Measurements from ENCODE around the gene TEX53.

Gene TEX53

DNA sequence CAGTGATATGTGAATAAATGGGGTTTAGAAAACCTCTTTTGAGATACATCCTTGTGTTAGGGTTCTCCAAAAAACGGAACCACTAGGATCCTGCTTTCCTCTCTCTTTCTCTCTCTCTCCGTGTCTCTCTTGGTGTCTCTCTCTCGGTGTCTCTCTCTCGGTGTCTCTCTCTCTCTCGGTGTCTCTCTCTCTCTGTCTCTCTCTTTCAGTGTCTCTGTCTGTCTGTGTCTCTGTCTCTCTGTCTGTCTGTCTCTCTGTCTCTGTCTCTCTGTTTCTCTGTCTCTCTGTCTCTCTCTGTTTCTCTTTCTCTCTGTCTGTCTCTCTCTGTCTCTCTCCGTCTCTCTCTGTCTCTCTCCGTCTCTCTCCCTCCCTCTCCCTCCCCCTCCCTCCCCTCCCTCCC is 32.2 kb upstream of the TEX53 start:
- Histone ChIP-seq H3K9ac (ENCODE audit: low read depth, low read length, poor library complexity, severe bottlenecking) (no peak overlapping the region), H3K4me3 (ENCODE audit: low read length, poor library complexity, severe bottlenecking) (no peak overlapping the region), H3K9me2 (replicated peaks; ENCODE audit: low read depth, low read length) (no peaks in the 10 kb centered on the region), H4K20me1 (ENCODE audit: insufficient read depth, low read length, poor library complexity, severe bottlenecking) (no peaks in the 10 kb centered on the region), H3K4me2 (ENCODE audit: low read depth, low read length, poor library complexity, severe bottlenecking) (no peak overlapping the region), H3K9me3 (ENCODE audit: insufficient read depth, low read depth, low read length) (no peaks in the 10 kb centered on the region), H3F3A (ENCODE audit: low read depth) (no peaks in the 10 kb centered on the region), H3K27me3 (ENCODE audit: insufficient read depth, low read length, poor library complexity, severe bottlenecking) (no peaks in the 10 kb centered on the region), H3K79me2 (ENCODE audit: insufficient read depth, low read length) (no peaks in the 10 kb centered on the region), H2AFZ (ENCODE audit: low read length) (no peak overlapping the region), H3K36me3 (ENCODE audit: insufficient read depth, low read length) (no peaks in the 10 kb centered on the region), H3K4me1 (ENCODE audit: insufficient read depth, low read length, poor library complexity, severe bottlenecking) (no peaks in the 10 kb centered on the region)
- TF ChIP-seq, protein P1, sequence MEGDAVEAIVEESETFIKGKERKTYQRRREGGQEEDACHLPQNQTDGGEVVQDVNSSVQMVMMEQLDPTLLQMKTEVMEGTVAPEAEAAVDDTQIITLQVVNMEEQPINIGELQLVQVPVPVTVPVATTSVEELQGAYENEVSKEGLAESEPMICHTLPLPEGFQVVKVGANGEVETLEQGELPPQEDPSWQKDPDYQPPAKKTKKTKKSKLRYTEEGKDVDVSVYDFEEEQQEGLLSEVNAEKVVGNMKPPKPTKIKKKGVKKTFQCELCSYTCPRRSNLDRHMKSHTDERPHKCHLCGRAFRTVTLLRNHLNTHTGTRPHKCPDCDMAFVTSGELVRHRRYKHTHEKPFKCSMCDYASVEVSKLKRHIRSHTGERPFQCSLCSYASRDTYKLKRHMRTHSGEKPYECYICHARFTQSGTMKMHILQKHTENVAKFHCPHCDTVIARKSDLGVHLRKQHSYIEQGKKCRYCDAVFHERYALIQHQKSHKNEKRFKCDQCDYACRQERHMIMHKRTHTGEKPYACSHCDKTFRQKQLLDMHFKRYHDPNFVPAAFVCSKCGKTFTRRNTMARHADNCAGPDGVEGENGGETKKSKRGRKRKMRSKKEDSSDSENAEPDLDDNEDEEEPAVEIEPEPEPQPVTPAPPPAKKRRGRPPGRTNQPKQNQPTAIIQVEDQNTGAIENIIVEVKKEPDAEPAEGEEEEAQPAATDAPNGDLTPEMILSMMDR (conservative IDR thresholded peaks at IDR 0.05; ENCODE audit: low read length) = no peak
- no peak for TF ChIP-seq EZH2phosphoT487 (IDR thresholded peaks at IDR 0.05; ENCODE audit: borderline replicate concordance)

DNA sequence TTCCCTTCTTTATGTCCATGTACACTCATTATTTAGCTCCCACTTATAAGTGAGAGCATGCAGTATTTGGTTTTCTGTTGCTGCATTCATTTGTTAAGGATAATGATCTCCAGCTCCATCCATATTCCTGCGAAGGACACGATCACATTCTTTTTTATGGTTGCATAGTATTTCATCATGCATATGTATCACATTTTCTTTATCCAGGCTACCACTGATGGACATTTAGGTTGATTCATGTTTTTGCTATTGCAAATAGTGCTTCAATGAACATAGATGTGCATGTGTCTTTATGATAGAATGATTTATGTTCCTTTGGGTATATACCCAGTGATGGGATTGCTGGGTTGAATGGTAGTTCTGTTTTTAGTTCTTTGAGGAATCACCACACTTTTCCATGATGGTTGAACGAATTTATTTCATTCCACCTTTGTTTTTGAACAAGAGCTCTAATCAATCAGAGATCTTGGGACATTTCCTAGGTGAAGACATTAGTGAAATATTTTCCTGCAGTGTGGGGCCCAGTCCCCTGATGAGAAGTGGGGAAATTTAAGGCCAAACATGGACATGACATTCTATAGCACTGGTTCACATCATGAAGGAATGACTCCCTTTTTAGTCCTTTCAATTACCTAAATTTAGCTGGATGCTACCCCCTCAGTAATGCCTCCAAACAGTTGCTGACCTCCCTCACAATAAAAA is 31.5 kb upstream of the TEX53 start:
- TF ChIP-seq, protein P1 (conservative IDR thresholded peaks at IDR 0.05; ENCODE audit: low read length) = no peak
- no peak for TF ChIP-seq EZH2phosphoT487 (IDR thresholded peaks at IDR 0.05; ENCODE audit: borderline replicate concordance)
- no peaks in the 10 kb centered on the region for H3F3A ChIP-seq (ENCODE audit: low read depth)
- no peak overlapping the region for H3K4me3 ChIP-seq (ENCODE audit: low read length, poor library complexity, severe bottlenecking)
- H2AFZ ChIP-seq (ENCODE audit: low read length) = no peak overlapping the region
- no peaks in the 10 kb centered on the region for H3K4me1 ChIP-seq (ENCODE audit: insufficient read depth, low read length, poor library complexity, severe bottlenecking)
- no peaks in the 10 kb centered on the region for H3K9me2 ChIP-seq (replicated peaks; ENCODE audit: low read depth, low read length)
- H3K4me2 ChIP-seq (ENCODE audit: low read depth, low read length, poor library complexity, severe bottlenecking) = no peak overlapping the region
- H3K27me3 ChIP-seq (ENCODE audit: insufficient read depth, low read length, poor library complexity, severe bottlenecking) = no peaks in the 10 kb centered on the region
- no peak overlapping the region for H3K9ac ChIP-seq (ENCODE audit: low read depth, low read length, poor library complexity, severe bottlenecking)
- H3K79me2 ChIP-seq (ENCODE audit: insufficient read depth, low read length) = no peaks in the 10 kb centered on the region
- no peaks in the 10 kb centered on the region for H3K9me3 ChIP-seq (ENCODE audit: insufficient read depth, low read depth, low read length)
- H3K36me3 ChIP-seq (ENCODE audit: insufficient read depth, low read length) = no peaks in the 10 kb centered on the region
- no peaks in the 10 kb centered on the region for H4K20me1 ChIP-seq (ENCODE audit: insufficient read depth, low read length, poor library complexity, severe bottlenecking)

DNA sequence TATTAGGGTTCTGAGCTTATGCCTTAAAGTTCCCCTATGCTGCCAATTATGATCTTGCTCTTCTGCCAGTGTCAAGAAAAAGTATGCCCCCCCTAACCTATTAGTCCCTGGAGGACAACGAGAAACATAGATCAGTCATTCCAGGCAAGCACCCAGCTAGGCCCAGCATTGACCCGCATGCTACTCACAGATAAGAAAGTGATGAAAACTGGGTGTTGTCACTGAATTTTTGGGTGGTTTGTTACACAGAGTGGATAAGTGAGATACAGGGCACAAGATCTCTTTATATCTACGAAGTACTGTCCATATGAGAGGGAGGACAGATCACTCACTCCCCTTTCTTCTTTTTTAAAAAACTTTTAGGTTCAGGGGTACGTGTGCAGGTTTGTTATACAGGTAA is 30.8 kb upstream of the TEX53 start:
- H3K9me2 ChIP-seq (replicated peaks; ENCODE audit: low read depth, low read length) = no peaks in the 10 kb centered on the region
- H3K9ac ChIP-seq (ENCODE audit: low read depth, low read length, poor library complexity, severe bottlenecking) = no peak overlapping the region
- H3K4me2 ChIP-seq (ENCODE audit: low read depth, low read length, poor library complexity, severe bottlenecking) = no peak overlapping the region
- no peaks in the 10 kb centered on the region for H3F3A ChIP-seq (ENCODE audit: low read depth)
- H3K9me3 ChIP-seq (ENCODE audit: insufficient read depth, low read depth, low read length) = no peaks in the 10 kb centered on the region
- no peak overlapping the region for H3K4me3 ChIP-seq (ENCODE audit: low read length, poor library complexity, severe bottlenecking)
- no peaks in the 10 kb centered on the region for H3K27me3 ChIP-seq (ENCODE audit: insufficient read depth, low read length, poor library complexity, severe bottlenecking)
- no peak overlapping the region for H2AFZ ChIP-seq (ENCODE audit: low read length)
- no peaks in the 10 kb centered on the region for H3K4me1 ChIP-seq (ENCODE audit: insufficient read depth, low read length, poor library complexity, severe bottlenecking)
- no peaks in the 10 kb centered on the region for H3K79me2 ChIP-seq (ENCODE audit: insufficient read depth, low read length)
- no peak for TF ChIP-seq EZH2phosphoT487 (IDR thresholded peaks at IDR 0.05; ENCODE audit: borderline replicate concordance)
- TF ChIP-seq, protein P1 (conservative IDR thresholded peaks at IDR 0.05; ENCODE audit: low read length) = no peak
- no peaks in the 10 kb centered on the region for H3K36me3 ChIP-seq (ENCODE audit: insufficient read depth, low read length)
- H4K20me1 ChIP-seq (ENCODE audit: insufficient read depth, low read length, poor library complexity, severe bottlenecking) = no peaks in the 10 kb centered on the region
